ENCODE data around the gene CCDC7. TPM values are rescaled to one million over a fixed set of nuclear protein-coding genes. Genes with fewer than 3 reads are reported as not detected.

CCDC7 gene
- total RNA-seq, 1 experiment from 2014 or later, result 1.9 TPM

DNA sequence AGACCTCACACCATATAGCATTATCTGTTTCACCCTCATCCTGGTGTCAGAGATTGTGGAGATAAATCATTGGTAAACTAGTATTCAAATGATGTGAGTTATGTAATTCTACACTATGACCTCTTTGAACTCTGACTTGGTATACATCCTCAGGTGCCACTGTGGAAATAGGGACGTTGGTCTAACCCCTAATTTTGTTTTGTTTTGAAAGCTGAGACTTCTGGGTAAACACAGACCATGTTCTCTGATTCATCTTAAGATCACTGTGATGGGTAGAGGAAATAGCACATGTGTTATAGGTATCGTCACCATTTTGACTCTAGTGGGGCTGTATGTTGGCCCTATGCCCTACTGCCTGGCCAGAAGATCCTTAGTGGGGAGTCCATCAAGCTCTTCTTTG lies 241.6 kb downstream of the CCDC7 start:
- TF ChIP-seq, protein P1, sequence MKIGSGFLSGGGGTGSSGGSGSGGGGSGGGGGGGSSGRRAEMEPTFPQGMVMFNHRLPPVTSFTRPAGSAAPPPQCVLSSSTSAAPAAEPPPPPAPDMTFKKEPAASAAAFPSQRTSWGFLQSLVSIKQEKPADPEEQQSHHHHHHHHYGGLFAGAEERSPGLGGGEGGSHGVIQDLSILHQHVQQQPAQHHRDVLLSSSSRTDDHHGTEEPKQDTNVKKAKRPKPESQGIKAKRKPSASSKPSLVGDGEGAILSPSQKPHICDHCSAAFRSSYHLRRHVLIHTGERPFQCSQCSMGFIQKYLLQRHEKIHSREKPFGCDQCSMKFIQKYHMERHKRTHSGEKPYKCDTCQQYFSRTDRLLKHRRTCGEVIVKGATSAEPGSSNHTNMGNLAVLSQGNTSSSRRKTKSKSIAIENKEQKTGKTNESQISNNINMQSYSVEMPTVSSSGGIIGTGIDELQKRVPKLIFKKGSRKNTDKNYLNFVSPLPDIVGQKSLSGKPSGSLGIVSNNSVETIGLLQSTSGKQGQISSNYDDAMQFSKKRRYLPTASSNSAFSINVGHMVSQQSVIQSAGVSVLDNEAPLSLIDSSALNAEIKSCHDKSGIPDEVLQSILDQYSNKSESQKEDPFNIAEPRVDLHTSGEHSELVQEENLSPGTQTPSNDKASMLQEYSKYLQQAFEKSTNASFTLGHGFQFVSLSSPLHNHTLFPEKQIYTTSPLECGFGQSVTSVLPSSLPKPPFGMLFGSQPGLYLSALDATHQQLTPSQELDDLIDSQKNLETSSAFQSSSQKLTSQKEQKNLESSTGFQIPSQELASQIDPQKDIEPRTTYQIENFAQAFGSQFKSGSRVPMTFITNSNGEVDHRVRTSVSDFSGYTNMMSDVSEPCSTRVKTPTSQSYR (CRISPR knock-in tag; IDR thresholded peaks at IDR 0.05), result no peak
- TF ChIP-seq MXD4 (CRISPR knock-in tag; IDR thresholded peaks at IDR 0.05; ENCODE audit: borderline replicate concordance) (no peak), FOXP1 (CRISPR knock-in tag; IDR thresholded peaks at IDR 0.05; ENCODE audit: borderline replicate concordance) (no peak)

GRCh38 chr10:32692174-32692573 lies 246.2 kb downstream of the CCDC7 start:
- TF ChIP-seq EMX1 (CRISPR knock-in tag; IDR thresholded peaks at IDR 0.05), result no peak
- no peak for TF ChIP-seq FOXJ3 (CRISPR knock-in tag; IDR thresholded peaks at IDR 0.05; ENCODE audit: borderline replicate concordance)
- TF ChIP-seq, protein P2, sequence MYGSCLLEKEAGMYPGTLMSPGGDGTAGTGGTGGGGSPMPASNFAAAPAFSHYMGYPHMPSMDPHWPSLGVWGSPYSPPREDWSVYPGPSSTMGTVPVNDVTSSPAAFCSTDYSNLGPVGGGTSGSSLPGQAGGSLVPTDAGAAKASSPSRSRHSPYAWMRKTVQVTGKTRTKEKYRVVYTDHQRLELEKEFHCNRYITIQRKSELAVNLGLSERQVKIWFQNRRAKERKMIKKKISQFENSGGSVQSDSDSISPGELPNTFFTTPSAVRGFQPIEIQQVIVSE (CRISPR knock-in tag; IDR thresholded peaks at IDR 0.05; ENCODE audit: borderline replicate concordance), result no peak
- no peak for TF ChIP-seq MYBL2 (CRISPR knock-in tag; IDR thresholded peaks at IDR 0.05)
- TF ChIP-seq, protein P3, sequence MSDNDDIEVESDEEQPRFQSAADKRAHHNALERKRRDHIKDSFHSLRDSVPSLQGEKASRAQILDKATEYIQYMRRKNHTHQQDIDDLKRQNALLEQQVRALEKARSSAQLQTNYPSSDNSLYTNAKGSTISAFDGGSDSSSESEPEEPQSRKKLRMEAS (CRISPR knock-in tag; IDR thresholded peaks at IDR 0.05), result no peak
- no peak for TF ChIP-seq PRRX2 (CRISPR knock-in tag; IDR thresholded peaks at IDR 0.05)
- no peak for TF ChIP-seq NR2C2 (CRISPR knock-in tag; IDR thresholded peaks at IDR 0.05)
- ChIA-PET POLR2A (no interaction called here), CTCF (no interaction called here)
- no peak overlapping the region for H3K27ac Mint-ChIP-seq
- no peak overlapping the region for H3K4me3 Mint-ChIP-seq
- ATAC-seq (no peak), DNase-seq (ENCODE audit: low spot score) (no peak)
- peaks cover 12% of the 10 kb centered on the region for H3K36me3 Mint-ChIP-seq
- no peaks in the 10 kb centered on the region for H3K4me1 Mint-ChIP-seq
- no peaks in the 10 kb centered on the region for H3K27me3 Mint-ChIP-seq (ENCODE audit: low read depth)
- H3K9me3 Mint-ChIP-seq, result peaks cover 23% of the 10 kb centered on the region

More for the DNA sequence above, 241.6 kb downstream of the CCDC7 start:
- ChIA-PET CTCF (no interaction called here), POLR2A (no interaction called here)
- H3K27ac Mint-ChIP-seq, result no peak overlapping the region
- no peaks in the 10 kb centered on the region for H3K36me3 Mint-ChIP-seq
- DNase-seq (ENCODE audit: low spot score), result no peak
- ATAC-seq, result no peak
- H3K4me1 Mint-ChIP-seq, result no peaks in the 10 kb centered on the region
- H3K4me3 Mint-ChIP-seq, result no peak overlapping the region
- no peaks in the 10 kb centered on the region for H3K27me3 Mint-ChIP-seq (ENCODE audit: low read depth)
- peaks cover 9% of the 10 kb centered on the region for H3K9me3 Mint-ChIP-seq

GRCh38 chr10:32693441-32693979 lies 247.6 kb downstream of the CCDC7 start:
- Mint-ChIP-seq H3K4me3 (no peak overlapping the region), H3K27me3 (ENCODE audit: low read depth) (peaks cover 5% of the 10 kb centered on the region; the same call in 1 of the 2 replicates), H3K27ac (no peak overlapping the region), H3K9me3 (peaks cover 36% of the 10 kb centered on the region), H3K4me1 (no peaks in the 10 kb centered on the region), H3K36me3 (peaks cover 25% of the 10 kb centered on the region)
- DNase-seq (ENCODE audit: low spot score) (no peak), ATAC-seq (no peak)
- ChIA-PET POLR2A (no interaction called here), CTCF (no interaction called here)
- TF ChIP-seq SMAD3 (CRISPR knock-in tag; IDR thresholded peaks at IDR 0.05; ENCODE audit: borderline replicate concordance) (no peak), KAT7 (CRISPR knock-in tag; IDR thresholded peaks at IDR 0.05; ENCODE audit: borderline replicate concordance) (no peak), ZNF121 (CRISPR knock-in tag; IDR thresholded peaks at IDR 0.05) (no peak), USF2 (CRISPR knock-in tag; IDR thresholded peaks at IDR 0.05) (no peak), GABPB1 (CRISPR knock-in tag; IDR thresholded peaks at IDR 0.05) (no peak), RELA (CRISPR knock-in tag; IDR thresholded peaks at IDR 0.05; ENCODE audit: borderline replicate concordance) (no peak)
- TF ChIP-seq, protein P4, sequence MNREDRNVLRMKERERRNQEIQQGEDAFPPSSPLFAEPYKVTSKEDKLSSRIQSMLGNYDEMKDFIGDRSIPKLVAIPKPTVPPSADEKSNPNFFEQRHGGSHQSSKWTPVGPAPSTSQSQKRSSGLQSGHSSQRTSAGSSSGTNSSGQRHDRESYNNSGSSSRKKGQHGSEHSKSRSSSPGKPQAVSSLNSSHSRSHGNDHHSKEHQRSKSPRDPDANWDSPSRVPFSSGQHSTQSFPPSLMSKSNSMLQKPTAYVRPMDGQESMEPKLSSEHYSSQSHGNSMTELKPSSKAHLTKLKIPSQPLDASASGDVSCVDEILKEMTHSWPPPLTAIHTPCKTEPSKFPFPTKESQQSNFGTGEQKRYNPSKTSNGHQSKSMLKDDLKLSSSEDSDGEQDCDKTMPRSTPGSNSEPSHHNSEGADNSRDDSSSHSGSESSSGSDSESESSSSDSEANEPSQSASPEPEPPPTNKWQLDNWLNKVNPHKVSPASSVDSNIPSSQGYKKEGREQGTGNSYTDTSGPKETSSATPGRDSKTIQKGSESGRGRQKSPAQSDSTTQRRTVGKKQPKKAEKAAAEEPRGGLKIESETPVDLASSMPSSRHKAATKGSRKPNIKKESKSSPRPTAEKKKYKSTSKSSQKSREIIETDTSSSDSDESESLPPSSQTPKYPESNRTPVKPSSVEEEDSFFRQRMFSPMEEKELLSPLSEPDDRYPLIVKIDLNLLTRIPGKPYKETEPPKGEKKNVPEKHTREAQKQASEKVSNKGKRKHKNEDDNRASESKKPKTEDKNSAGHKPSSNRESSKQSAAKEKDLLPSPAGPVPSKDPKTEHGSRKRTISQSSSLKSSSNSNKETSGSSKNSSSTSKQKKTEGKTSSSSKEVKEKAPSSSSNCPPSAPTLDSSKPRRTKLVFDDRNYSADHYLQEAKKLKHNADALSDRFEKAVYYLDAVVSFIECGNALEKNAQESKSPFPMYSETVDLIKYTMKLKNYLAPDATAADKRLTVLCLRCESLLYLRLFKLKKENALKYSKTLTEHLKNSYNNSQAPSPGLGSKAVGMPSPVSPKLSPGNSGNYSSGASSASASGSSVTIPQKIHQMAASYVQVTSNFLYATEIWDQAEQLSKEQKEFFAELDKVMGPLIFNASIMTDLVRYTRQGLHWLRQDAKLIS (CRISPR knock-in tag; IDR thresholded peaks at IDR 0.05; ENCODE audit: borderline replicate concordance), result no peak
- TF ChIP-seq, protein P5, sequence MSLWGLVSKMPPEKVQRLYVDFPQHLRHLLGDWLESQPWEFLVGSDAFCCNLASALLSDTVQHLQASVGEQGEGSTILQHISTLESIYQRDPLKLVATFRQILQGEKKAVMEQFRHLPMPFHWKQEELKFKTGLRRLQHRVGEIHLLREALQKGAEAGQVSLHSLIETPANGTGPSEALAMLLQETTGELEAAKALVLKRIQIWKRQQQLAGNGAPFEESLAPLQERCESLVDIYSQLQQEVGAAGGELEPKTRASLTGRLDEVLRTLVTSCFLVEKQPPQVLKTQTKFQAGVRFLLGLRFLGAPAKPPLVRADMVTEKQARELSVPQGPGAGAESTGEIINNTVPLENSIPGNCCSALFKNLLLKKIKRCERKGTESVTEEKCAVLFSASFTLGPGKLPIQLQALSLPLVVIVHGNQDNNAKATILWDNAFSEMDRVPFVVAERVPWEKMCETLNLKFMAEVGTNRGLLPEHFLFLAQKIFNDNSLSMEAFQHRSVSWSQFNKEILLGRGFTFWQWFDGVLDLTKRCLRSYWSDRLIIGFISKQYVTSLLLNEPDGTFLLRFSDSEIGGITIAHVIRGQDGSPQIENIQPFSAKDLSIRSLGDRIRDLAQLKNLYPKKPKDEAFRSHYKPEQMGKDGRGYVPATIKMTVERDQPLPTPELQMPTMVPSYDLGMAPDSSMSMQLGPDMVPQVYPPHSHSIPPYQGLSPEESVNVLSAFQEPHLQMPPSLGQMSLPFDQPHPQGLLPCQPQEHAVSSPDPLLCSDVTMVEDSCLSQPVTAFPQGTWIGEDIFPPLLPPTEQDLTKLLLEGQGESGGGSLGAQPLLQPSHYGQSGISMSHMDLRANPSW (CRISPR knock-in tag; conservative IDR thresholded peaks at IDR 0.05; ENCODE audit: low read depth), result no peak
- TF ChIP-seq, protein P6, sequence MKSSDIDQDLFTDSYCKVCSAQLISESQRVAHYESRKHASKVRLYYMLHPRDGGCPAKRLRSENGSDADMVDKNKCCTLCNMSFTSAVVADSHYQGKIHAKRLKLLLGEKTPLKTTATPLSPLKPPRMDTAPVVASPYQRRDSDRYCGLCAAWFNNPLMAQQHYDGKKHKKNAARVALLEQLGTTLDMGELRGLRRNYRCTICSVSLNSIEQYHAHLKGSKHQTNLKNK (CRISPR knock-in tag; IDR thresholded peaks at IDR 0.05), result no peak
- TF ChIP-seq, protein P7, sequence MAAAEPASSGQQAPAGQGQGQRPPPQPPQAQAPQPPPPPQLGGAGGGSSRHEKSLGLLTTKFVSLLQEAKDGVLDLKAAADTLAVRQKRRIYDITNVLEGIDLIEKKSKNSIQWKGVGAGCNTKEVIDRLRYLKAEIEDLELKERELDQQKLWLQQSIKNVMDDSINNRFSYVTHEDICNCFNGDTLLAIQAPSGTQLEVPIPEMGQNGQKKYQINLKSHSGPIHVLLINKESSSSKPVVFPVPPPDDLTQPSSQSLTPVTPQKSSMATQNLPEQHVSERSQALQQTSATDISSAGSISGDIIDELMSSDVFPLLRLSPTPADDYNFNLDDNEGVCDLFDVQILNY (CRISPR knock-in tag; IDR thresholded peaks at IDR 0.05), result no peak
